Upper lobe of left lung (tissue), 4 donors: ENCODE results near the gene KCNMA1.

ENCODE experiments used
- EP300 ChIP-seq, 4 donors: sonication (generic); formaldehyde crosslinking; IDR thresholded peaks; one replicate each; pipeline ENCODE4 v1.5.1; 2017; ENCODE audit warnings: antibody characterized with exemption in 4 of 4, control low read depth in 2 of 4
- TF ChIP-seq, protein P1 (sequence below), 6 experiments: fragments of 450-650 bp in 4 of 6; fragments of 200-600 bp in 2 of 6; sonication (generic) in 2 of 6; IDR thresholded peaks; one replicate each; pipeline ENCODE4 v1.5.1; 2016 to 2019; ENCODE audit warnings: antibody characterized with exemption in 6 of 6

DNA sequence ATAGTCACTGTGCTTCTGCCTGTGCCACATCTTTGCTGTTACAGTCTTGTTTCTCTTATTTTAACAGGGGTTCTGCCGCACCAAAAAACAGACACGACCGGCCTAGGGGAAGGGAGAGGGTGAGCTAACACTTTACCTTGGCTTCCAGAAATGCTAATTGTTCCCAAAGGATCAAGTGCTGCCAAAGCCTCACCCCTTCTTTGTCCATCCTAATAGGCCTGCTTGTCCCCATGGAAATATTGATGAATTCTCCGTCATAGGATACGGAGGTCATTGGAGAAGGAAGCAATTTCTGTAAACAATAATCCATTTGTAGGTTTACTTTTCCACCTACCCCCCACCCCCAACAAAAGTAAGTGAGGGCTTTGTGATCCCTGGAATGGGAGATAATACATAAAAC, 567.3 kb downstream of the KCNMA1 start:
- TF ChIP-seq, protein P1, sequence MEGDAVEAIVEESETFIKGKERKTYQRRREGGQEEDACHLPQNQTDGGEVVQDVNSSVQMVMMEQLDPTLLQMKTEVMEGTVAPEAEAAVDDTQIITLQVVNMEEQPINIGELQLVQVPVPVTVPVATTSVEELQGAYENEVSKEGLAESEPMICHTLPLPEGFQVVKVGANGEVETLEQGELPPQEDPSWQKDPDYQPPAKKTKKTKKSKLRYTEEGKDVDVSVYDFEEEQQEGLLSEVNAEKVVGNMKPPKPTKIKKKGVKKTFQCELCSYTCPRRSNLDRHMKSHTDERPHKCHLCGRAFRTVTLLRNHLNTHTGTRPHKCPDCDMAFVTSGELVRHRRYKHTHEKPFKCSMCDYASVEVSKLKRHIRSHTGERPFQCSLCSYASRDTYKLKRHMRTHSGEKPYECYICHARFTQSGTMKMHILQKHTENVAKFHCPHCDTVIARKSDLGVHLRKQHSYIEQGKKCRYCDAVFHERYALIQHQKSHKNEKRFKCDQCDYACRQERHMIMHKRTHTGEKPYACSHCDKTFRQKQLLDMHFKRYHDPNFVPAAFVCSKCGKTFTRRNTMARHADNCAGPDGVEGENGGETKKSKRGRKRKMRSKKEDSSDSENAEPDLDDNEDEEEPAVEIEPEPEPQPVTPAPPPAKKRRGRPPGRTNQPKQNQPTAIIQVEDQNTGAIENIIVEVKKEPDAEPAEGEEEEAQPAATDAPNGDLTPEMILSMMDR (IDR thresholded peaks at IDR 0.05), result no peak
- no peak for TF ChIP-seq EP300 (IDR thresholded peaks at IDR 0.05)
